ENCODE measurements around the gene ADPRHL1.

- TF ChIP-seq CTCF (conservative IDR thresholded peaks at IDR 0.05): no peak
- no peak; the same call in 1 of the 2 replicates for TF ChIP-seq ZFX (IDR thresholded peaks at IDR 0.05)
Observed at GRCh38 chr13:113448885-113449692, 4.2 kb downstream of the ADPRHL1 start.
